Effector memory CD8-positive, alpha-beta T cell (primary cell): Measurements from ENCODE around the gene NDUFV3.
"Not testable (repeated sequence)": the region's sequence is repeated elsewhere in the genome, so short reads cannot be mapped to it uniquely, and the experiment has no call there.

Experiments
- ATAC-seq: fragments of 150-1000 bp; cut with Tn5 transposase; replicated peaks from 2 replicates; pipeline ENCODE4 v1.10.0; 2021; ENCODE audit warnings: mild to moderate bottlenecking, moderate library complexity
- DNase-seq, 3 experiments: peaks; one replicate each; pipeline ENCODE4 v3.0.0; 2021
- H3K27ac Mint-ChIP-seq, 2 donors: one replicate each; pipeline ENCODE4 v1.8.0; 2022; ENCODE audit warnings: mild to moderate bottlenecking in 2 of 2, mixed read lengths in 2 of 2, moderate library complexity in 2 of 2
- H3K27me3 Mint-ChIP-seq, 2 donors: one replicate each; pipeline ENCODE4 v1.8.0; 2022; ENCODE audit warnings: mixed read lengths in 2 of 2
- H3K36me3 Mint-ChIP-seq: one replicate; pipeline ENCODE4 v1.8.0; 2022; ENCODE audit warnings: mild to moderate bottlenecking, moderate library complexity, mixed read lengths; ENCODE audit not compliant: insufficient read depth
- H3K4me1 Mint-ChIP-seq, 2 donors: one replicate each; pipeline ENCODE4 v1.8.0; 2022; ENCODE audit warnings: low read depth in 2 of 2, mixed read lengths in 2 of 2
- H3K4me3 Mint-ChIP-seq, 2 donors: one replicate each; pipeline ENCODE4 v1.8.0; 2022; ENCODE audit warnings: mild to moderate bottlenecking in 2 of 2, mixed read lengths in 2 of 2, moderate library complexity in 2 of 2
- H3K9me3 Mint-ChIP-seq, 2 donors: one replicate each; pipeline ENCODE4 v1.8.0; 2022; ENCODE audit warnings: mixed read lengths in 2 of 2

Gene NDUFV3

DNA sequence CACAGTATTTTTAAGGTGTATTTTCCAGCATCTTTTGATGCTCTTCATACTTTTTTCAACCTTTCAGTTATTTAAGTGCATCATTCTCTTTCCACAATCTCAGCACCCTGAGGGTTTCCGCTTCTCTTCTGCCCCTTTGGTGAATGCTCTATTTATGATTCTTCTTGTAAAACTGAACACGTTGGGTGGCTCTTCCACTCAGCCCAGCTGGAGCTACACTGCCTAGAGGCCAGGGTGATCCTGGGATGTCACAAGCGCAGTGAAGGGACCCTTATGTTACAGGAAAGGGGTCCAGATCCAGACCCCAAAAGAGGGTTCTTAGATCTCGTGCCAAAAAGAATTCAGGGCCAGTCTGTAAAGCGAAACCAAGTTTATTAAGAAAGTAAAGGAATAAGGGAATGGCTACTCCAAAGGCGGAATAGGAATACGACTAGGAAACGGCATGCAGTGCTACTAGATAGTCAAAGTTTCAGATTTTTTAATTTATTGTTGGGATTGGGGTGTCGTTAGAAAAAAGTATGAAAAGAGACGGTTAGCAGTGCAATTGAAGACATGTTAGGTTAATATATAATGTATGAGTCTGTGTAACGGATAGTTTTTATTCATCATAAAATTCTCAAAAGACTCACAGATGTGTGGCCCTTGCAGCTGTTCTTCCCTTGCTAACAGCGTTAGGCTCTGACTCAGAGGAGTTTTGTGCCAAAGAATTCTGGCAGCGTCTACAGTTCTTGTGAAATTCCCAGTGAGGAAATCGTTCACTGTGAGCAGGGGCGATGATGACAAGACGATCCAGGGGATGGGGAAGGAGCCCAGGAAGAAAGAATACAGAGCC, 46.7 kb downstream of the NDUFV3 start:
- H3K36me3 Mint-ChIP-seq = no peaks in the 10 kb centered on the region
- H3K9me3 Mint-ChIP-seq = no peaks in the 10 kb centered on the region

DNA sequence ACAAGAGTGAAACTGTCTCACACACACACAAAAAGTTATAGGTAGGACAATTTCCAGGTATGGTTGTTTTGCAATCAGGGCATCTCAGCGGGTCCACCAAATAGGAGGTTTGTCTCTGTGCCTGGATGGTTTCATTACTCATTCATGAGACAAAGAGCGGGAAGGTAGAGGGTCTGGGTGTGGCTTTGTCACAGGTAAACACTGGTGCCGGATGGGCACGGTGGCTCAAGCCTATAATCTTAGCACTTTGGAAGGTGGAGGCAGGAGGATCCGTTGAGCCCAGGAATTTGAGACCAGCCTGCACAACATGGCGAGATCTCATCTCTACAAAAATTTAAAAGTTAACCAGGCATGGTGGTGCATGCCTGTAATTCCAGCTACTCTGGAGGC, 48.6 kb downstream of the NDUFV3 start:
- DNase-seq = no peak
- Mint-ChIP-seq H3K27ac (no peak overlapping the region), H3K4me1 (no peaks in the 10 kb centered on the region), H3K27me3 (no peaks in the 10 kb centered on the region), H3K36me3 (no peaks in the 10 kb centered on the region), H3K9me3 (no peaks in the 10 kb centered on the region), H3K4me3 (no peak overlapping the region)
- ATAC-seq = no peak

More for the DNA sequence above, 46.7 kb downstream of the NDUFV3 start:
- no peaks in the 10 kb centered on the region for H3K27me3 Mint-ChIP-seq
- ATAC-seq = no peak
- H3K27ac Mint-ChIP-seq = no peak overlapping the region
- H3K4me3 Mint-ChIP-seq = no peak overlapping the region
- H3K4me1 Mint-ChIP-seq = no peaks in the 10 kb centered on the region
- no peak for DNase-seq

DNA sequence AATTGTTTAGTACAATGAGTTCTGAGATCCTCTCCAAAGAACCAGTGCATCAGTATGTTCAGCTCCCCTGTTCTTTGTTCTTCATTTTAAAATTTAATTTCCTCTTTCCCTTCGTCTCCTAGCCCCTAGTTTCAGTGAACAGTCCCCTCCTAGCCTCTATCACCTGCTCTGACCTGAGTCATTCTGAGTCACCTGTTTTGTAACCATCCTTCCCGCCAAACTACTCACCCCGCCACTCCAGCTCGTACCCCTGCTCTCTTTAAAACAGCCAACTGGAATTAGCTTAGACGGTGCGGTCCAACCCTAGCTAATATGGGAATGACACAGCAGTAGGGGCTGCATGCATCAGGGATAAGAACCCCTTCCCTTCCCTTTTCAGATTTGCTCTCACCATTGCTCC, 49.1 kb downstream of the NDUFV3 start:
- ATAC-seq = no peak
- peak overlapping the region in 1 of 2 donors; percentile 10 for H3K27ac Mint-ChIP-seq
- no peaks in the 10 kb centered on the region for H3K4me1 Mint-ChIP-seq
- H3K27me3 Mint-ChIP-seq = no peaks in the 10 kb centered on the region
- H3K36me3 Mint-ChIP-seq = no peaks in the 10 kb centered on the region
- no peak overlapping the region for H3K4me3 Mint-ChIP-seq
- H3K9me3 Mint-ChIP-seq = no peaks in the 10 kb centered on the region
- DNase-seq = no peak

DNA sequence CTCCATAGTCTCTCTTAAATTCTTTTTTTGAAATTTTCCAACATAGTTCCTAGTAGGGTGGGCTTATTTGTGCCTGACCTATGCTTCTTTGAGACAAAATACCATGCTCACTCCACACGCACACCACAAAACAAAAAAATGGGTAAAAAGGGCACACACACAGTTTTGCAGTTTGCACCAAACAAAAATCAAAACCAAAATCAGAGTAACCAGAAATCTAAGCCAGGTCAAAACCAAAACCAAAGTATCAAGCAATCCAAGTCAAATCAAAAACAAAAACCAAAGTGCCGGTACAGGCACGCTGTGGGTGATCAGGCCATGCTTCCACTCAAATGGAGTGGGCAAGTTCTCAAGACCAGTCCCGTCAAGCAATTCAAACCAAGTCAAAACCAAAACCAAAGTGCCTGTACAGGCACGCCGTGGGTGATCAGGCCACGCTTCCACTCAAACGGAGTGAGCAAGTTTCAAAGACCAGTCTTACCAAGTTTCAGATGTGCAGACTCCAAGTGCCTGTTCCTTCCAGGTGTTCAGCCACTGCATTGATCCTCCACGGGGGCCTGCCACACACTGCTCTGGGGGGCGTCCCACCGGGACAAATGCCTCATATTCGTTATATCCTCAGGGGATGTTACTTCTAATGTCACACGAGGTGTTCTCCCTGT, 56.1 kb downstream of the NDUFV3 start:
- not testable (repeated sequence) for H3K4me1 Mint-ChIP-seq, DNase-seq, H3K36me3 Mint-ChIP-seq, H3K9me3 Mint-ChIP-seq, H3K4me3 Mint-ChIP-seq, H3K27ac Mint-ChIP-seq, ATAC-seq
- peaks cover 9 to 16% of the 10 kb centered on the region in 2 donors for H3K27me3 Mint-ChIP-seq

DNA sequence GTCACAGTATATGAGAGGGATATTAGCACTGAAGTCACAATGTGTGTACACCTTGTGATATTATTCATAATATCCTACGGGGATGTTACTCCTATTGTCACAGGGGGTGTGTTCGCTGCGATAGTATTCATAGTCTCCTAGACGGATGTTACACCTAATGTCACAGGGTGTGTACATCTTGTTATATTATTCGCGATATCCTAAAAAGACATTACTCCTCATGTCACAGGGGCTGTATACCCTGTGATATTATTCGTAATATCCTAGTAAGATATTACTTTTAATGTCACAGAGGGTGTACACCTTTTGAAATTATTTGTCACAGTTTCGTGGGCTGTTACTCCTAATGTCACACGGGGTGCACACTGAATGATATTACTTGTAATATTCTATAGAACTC, 58.1 kb downstream of the NDUFV3 start:
- H3K36me3 Mint-ChIP-seq, ATAC-seq, H3K9me3 Mint-ChIP-seq, H3K27ac Mint-ChIP-seq, DNase-seq, H3K4me1 Mint-ChIP-seq, H3K4me3 Mint-ChIP-seq: not testable (repeated sequence)
- peaks cover 9 to 16% of the 10 kb centered on the region in 2 donors for H3K27me3 Mint-ChIP-seq

DNA sequence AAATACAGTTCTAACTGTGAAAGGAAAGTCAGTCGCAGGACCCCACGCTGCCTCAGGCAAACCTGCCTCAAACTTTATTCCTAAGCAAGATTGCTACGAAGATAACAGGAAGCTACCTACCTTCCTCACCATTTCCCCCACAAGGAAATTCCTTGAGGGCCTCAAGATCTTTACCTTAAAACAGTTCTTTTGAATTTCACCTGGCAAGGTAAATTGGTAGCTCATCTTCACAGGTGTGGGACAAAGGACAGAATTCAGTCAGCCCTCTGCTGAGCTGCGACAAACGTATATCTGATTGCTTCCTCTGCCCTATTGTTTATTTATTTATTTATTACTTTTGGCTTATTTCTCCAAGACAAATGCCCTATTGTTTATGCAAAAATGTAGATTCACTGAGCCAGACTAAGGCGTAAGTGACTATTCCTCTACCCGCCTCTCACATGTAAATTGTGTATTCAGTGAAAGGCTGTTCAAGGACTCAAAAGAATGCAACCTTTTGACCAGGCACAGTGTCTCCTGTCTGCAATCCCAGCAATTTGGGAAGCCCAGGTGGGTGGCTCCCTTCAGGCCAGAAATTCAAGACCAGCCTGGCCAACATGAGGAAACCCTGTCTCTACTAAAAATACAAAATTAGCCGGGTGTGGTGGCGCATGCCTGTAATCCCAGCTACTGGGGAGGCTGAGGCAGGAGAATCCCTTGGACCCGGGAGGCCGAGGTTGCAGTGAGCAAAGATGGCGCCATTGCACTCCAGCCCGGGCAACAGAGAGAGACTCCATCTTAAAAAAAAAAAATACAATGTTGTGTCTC, 63.9 kb downstream of the NDUFV3 start:
- no peak overlapping the region for H3K27ac Mint-ChIP-seq
- no peak overlapping the region for H3K4me3 Mint-ChIP-seq
- H3K4me1 Mint-ChIP-seq = peaks cover 4 to 10% of the 10 kb centered on the region in 2 donors
- H3K9me3 Mint-ChIP-seq = no peaks in the 10 kb centered on the region
- DNase-seq = no peak
- no peaks in the 10 kb centered on the region for H3K36me3 Mint-ChIP-seq
- H3K27me3 Mint-ChIP-seq = peaks cover 5 to 9% of the 10 kb centered on the region in 2 donors
- peak; percentile 66 for ATAC-seq

DNA sequence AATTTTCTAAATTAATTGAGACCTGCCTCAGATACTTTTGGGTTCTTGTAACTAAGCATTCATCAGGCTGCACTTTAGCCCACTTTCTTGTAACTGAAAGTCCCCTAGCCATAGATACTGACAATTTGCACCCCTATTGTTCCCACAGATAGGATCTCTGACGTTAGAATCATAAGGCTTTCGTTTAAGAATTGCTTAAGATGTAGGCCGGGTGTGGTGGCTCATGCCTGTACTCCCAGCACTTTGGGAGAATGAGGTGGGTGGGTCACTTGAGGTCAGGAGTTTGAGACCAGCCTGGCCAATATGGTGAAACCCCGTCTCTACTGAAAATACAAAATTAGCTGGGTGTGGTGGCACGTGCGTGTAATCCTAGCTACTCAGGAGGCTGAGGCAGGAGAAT, 65.0 kb downstream of the NDUFV3 start:
- not testable (repeated sequence) for ATAC-seq, H3K9me3 Mint-ChIP-seq, H3K4me3 Mint-ChIP-seq, H3K27me3 Mint-ChIP-seq, H3K36me3 Mint-ChIP-seq, DNase-seq, H3K4me1 Mint-ChIP-seq
- peak overlapping the region in 1 of 2 donors; percentile 89 for H3K27ac Mint-ChIP-seq

DNA sequence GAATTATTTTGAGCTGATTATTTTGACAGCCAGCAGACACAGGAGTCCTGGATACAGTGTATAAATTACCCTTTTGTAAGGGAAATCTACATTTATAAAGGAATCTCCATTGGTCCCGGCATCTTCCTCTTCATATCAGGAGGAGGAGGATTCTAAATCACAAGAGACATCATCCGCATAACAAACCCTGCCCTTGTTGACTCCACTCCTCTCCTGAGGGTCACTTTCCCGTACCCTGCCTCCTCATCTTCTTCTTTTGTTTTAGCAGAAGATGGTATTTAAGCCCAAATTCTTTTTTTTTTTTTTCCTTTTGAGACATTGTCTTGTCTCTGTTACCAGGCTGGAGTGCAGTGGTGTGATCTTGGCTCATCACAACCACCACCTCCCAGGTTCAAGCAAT, 66.6 kb downstream of the NDUFV3 start:
- DNase-seq = no peak
- H3K4me3 Mint-ChIP-seq = no peak overlapping the region
- H3K27ac Mint-ChIP-seq = peak overlapping the region in 1 of 2 donors; percentile 17
- ATAC-seq = no peak
- no peaks in the 10 kb centered on the region for H3K9me3 Mint-ChIP-seq
- H3K36me3 Mint-ChIP-seq = no peaks in the 10 kb centered on the region
- H3K4me1 Mint-ChIP-seq = peaks cover 4 to 10% of the 10 kb centered on the region in 2 donors
- no peaks in the 10 kb centered on the region for H3K27me3 Mint-ChIP-seq

DNA sequence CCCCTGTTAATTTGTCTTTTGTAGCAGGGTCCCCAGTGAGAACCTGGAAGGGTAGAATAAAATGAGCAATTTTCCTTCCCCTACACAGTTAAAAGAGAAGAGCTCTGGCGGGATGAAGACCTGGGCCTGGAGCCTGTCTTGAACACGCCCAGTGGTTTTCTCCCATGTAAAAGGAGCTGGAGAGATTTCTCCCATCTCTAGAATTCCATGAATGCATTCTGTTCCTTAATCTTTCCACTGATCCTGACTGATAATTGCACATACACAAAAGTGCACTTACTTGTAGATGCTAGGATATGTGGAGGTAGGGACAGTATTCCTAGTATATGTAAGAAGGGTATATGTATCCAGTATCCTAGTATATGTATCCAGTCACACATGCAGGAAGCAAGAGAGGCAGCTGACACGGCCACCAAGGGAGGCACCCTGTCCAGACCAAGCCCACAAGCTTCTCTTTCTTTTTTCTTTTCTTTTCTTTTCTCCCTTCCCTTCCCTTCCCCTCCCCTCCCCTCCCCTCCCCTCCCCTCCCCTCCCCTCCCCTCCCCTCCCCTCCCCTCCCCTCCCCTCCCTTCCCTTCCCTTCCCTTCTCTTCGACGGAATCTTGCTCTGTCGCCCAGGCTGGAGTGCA, 69.4 kb downstream of the NDUFV3 start:
- no peak for ATAC-seq
- no peak overlapping the region for H3K4me3 Mint-ChIP-seq
- H3K9me3 Mint-ChIP-seq = no peaks in the 10 kb centered on the region
- H3K27me3 Mint-ChIP-seq = no peaks in the 10 kb centered on the region
- no peaks in the 10 kb centered on the region for H3K36me3 Mint-ChIP-seq
- peaks cover 4 to 10% of the 10 kb centered on the region in 2 donors for H3K4me1 Mint-ChIP-seq
- no peak overlapping the region for H3K27ac Mint-ChIP-seq
- DNase-seq = no peak
